HepG2 (cell line): ENCODE data around the gene MPST. TPM values are rescaled to one million over a fixed set of nuclear protein-coding genes. Genes with fewer than 3 reads are reported as not detected.
A peak's percentile ranks its signal among the peaks of the same experiment; 100 is the strongest.

Experiments
- CENPT ChIP-seq: sonication (generic); formaldehyde crosslinking; IDR thresholded peaks from 2 replicates; pipeline ENCODE4 v1.8.0; 2022; ENCODE audit warnings: low read depth, mild to moderate bottlenecking, moderate library complexity, missing genetic modification reagents
- FOXJ3 ChIP-seq: sonication (generic); formaldehyde crosslinking; IDR thresholded peaks from 2 replicates; pipeline ENCODE4 v1.4.0; 2020; ENCODE audit warnings: missing genetic modification reagents, mild to moderate bottlenecking, borderline replicate concordance
- HOXA3 ChIP-seq: sonication (generic); formaldehyde crosslinking; IDR thresholded peaks from 2 replicates; pipeline ENCODE4 v1.5.0; 2020; ENCODE audit warnings: missing genetic modification reagents
- KDM4B ChIP-seq: sonication (generic); formaldehyde crosslinking; IDR thresholded peaks from 2 replicates; pipeline ENCODE4 v1.4.0; 2020; ENCODE audit warnings: missing genetic modification reagents
- MED8 ChIP-seq: sonication (generic); formaldehyde crosslinking; IDR thresholded peaks from 2 replicates; pipeline ENCODE4 v1.8.1; 2023; ENCODE audit warnings: mild to moderate bottlenecking, missing genetic modification reagents; ENCODE audit not compliant: insufficient replicate concordance
- MTA1 ChIP-seq: sonication (generic); formaldehyde crosslinking; IDR thresholded peaks from 2 replicates; pipeline ENCODE4 v1.4.0; 2020; ENCODE audit warnings: missing genetic modification reagents, mild to moderate bottlenecking, borderline replicate concordance
- NCOA2 ChIP-seq: sonication (generic); formaldehyde crosslinking; IDR thresholded peaks from 2 replicates; pipeline ENCODE4 v1.8.0; 2022; ENCODE audit warnings: inconsistent platforms
- NFE2L2 ChIP-seq: fragments of 150-350 bp; IDR thresholded peaks from 2 replicates; pipeline ENCODE4 v1.6.1; 2014; ENCODE audit warnings: low read length
- NFIB ChIP-seq: sonication (generic); formaldehyde crosslinking; IDR thresholded peaks from 2 replicates; pipeline ENCODE4 v1.9.0; 2021; ENCODE audit warnings: missing genetic modification reagents, mild to moderate bottlenecking, borderline replicate concordance
- NFIC ChIP-seq: IDR thresholded peaks from 2 replicates; pipeline ENCODE4 v1.6.1; 2012; ENCODE audit warnings: mild to moderate bottlenecking, low read length, inconsistent platforms
- NR1H2 ChIP-seq: sonication (generic); formaldehyde crosslinking; IDR thresholded peaks from 2 replicates; pipeline ENCODE4 v1.8.1; 2022; ENCODE audit warnings: low read depth, missing genetic modification reagents, borderline replicate concordance
- PHB2 ChIP-seq: fragments of 450-650 bp; IDR thresholded peaks from 2 replicates; pipeline ENCODE4 v1.6.1; 2018; ENCODE audit not compliant: partially characterized antibody
- PHF21A ChIP-seq: sonication (generic); formaldehyde crosslinking; IDR thresholded peaks from 2 replicates; pipeline ENCODE4 v1.5.0; 2020; ENCODE audit warnings: mild to moderate bottlenecking, missing genetic modification reagents
- RORA ChIP-seq: sonication (generic); formaldehyde crosslinking; IDR thresholded peaks from 2 replicates; pipeline ENCODE4 v1.5.0; 2020; ENCODE audit warnings: mild to moderate bottlenecking, missing genetic modification reagents, moderate library complexity
- RXRA ChIP-seq: sonication (generic); formaldehyde crosslinking; IDR thresholded peaks from 2 replicates; pipeline ENCODE4 v1.5.1; 2020; ENCODE audit warnings: missing genetic modification reagents
- SMARCE1 ChIP-seq: fragments of 450-650 bp; IDR thresholded peaks from 2 replicates; pipeline ENCODE4 v1.6.1; 2017; ENCODE audit warnings: borderline replicate concordance
- SOX13 ChIP-seq, 3 experiments: fragments of 450-650 bp in 1 of 3; sonication (generic) in 1 of 3; formaldehyde crosslinking in 1 of 3; IDR thresholded peaks in 2 of 3; conservative IDR thresholded peaks in 1 of 3; 2 replicates each; pipeline versions ENCODE4 v1.5.0 to v1.6.1; 2016 to 2020; ENCODE audit warnings: antibody characterized with exemption in 1 of 3, mild to moderate bottlenecking in 1 of 3, missing compliant biosample characterization in 1 of 3, missing genetic modification reagents in 1 of 3, moderate library complexity in 1 of 3
- U2AF2 ChIP-seq: fragments of 200-400 bp; formaldehyde crosslinking; IDR thresholded peaks from 2 replicates; pipeline ENCODE4 v1.6.1; 2017; ENCODE audit warnings: low read depth, mild to moderate bottlenecking, low read length
- XRCC5 ChIP-seq: fragments of 200-400 bp; formaldehyde crosslinking; optimal IDR thresholded peaks from 2 replicates; pipeline ENCODE3; 2017; ENCODE audit warnings: mild to moderate bottlenecking, low read length
- ZBTB21 ChIP-seq: sonication (generic); formaldehyde crosslinking; IDR thresholded peaks from 2 replicates; pipeline ENCODE4 v1.4.0; 2020; ENCODE audit warnings: missing genetic modification reagents
- ZNF468 ChIP-seq: sonication (generic); formaldehyde crosslinking; IDR thresholded peaks from 2 replicates; pipeline ENCODE4 v1.8.0; 2022; ENCODE audit warnings: mild to moderate bottlenecking, moderate library complexity, missing genetic modification reagents
- ZNF563 ChIP-seq: sonication (generic); formaldehyde crosslinking; IDR thresholded peaks from 2 replicates; pipeline ENCODE4 v1.8.0; 2022; ENCODE audit warnings: mild to moderate bottlenecking, moderate library complexity, missing genetic modification reagents
- ZNF772 ChIP-seq: sonication (generic); formaldehyde crosslinking; IDR thresholded peaks from 2 replicates; pipeline ENCODE4 v1.5.0; 2020; ENCODE audit warnings: mild to moderate bottlenecking, missing genetic modification reagents
- polyA plus RNA-seq, 8 experiments: library from polyadenylated mRNA; depleted of rRNA in 3 of 8; stranded (reverse) in 7 of 8; unstranded in 1 of 8; fragments of >200 nt; fragmentation: Illumina TruSeq in 4 of 8; extraction: Trizol in 4 of 8; gene quantifications; 2 replicates each; pipeline versions ENCODE4 v1.2.1 to v1.2.3, GENCODE V29; 2011 to 2016; ENCODE audit warnings: low read depth in 4 of 8, missing spikeins in 1 of 8, mixed read lengths in 1 of 8; ENCODE audit not compliant: insufficient read depth in 1 of 8
- total RNA-seq, 5 experiments: library from RNA; depleted of rRNA; stranded (reverse); fragments of >200 nt; fragmentation: Illumina TruSeq; extraction: Trizol; gene quantifications; 2 replicates each; pipeline ENCODE4 v1.2.3, GENCODE V29; 2016; ENCODE audit warnings: low read depth in 1 of 5
- TF ChIP-seq, protein P1 (sequence below): sonication (generic); formaldehyde crosslinking; IDR thresholded peaks from 2 replicates; pipeline ENCODE4 v1.4.0; 2020; ENCODE audit warnings: missing genetic modification reagents
- TF ChIP-seq, protein P2 (sequence below): sonication (generic); formaldehyde crosslinking; IDR thresholded peaks from 2 replicates; pipeline ENCODE4 v1.4.0; 2020; ENCODE audit warnings: missing genetic modification reagents; ENCODE audit errors: not compliant biosample characterization
- TF ChIP-seq, protein P3 (sequence below): sonication (generic); formaldehyde crosslinking; IDR thresholded peaks from 2 replicates; pipeline ENCODE4 v1.5.0; 2020; ENCODE audit warnings: mild to moderate bottlenecking, missing genetic modification reagents

MPST gene
- total and polyA plus RNA-seq, 2 of the 13 experiments (the other 11 are each of a cell fraction or from before 2014, with no cell fraction given), result 133 to 141 TPM

DNA sequence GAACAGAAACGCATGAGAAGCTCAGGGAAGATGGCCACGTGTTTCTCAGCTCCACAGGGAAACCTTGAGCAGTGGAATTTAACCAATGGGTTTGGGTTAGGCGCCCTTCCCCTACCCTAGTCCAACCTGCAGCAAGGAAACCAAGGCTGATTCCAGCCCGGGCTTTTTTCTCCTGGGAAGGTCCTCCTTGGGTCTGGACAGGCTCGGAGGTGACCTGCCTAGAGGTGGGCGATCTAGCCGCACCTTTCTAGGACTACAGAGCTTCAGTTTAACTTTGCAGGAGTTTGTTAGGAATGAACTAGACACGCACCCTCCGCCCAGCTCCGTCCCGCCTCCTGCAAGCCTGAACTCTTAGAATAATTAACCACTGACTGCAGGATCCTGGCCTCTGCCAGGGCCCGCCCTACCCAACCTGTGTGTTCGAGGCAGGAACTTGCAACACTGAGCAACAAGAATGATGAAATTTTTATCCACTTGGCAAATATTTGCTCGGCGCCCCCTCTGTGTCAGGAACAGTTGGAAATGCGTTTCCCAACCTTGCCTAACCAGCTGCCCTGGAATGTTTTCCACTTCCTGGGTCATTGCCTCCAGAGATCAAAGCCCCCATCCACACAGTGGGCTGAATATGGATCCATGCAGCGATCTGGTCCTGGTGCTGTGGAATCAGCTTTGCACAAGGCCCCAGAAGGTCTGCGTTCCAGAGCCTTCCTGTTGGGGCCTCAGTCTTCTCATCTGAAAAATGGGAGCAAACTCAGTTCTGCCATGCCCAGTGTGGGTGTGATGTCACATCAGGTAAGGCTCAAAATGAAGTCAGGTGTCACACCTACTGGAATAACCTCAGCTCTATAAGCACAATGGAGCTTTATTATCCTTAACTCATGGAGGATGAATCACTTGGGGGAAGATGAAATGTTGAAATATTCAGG lies 13.3 kb downstream of the MPST start (continued):
- TF ChIP-seq NR1H2 (CRISPR knock-in tag) (peak; percentile 84; the same call in 1 of the 2 replicates), RXRA (peak; percentile 99), MED8 (CRISPR knock-in tag) (peak; percentile 100), KDM4B (CRISPR knock-in tag) (peak; percentile 87), SOX13 (IDR thresholded peaks at IDR 0.05) (peak; percentile 91), SOX13 (CRISPR knock-in tag; conservative IDR thresholded peaks at IDR 0.05 in 1 of 2, IDR thresholded peaks at IDR 0.05 in 1 of 2) (peak in 1 of 2 experiments; percentile 88; a peak in 2 of 4 replicates), ZNF468 (CRISPR knock-in tag) (no peak), MTA1 (peak; percentile 87), PHB2 (no peak), XRCC5 (no peak), RORA (peak; percentile 96; the same call in 1 of the 2 replicates), NFE2L2 (no peak; the same call in 1 of the 2 replicates), FOXJ3 (CRISPR knock-in tag) (peak; percentile 99), PHF21A (CRISPR knock-in tag) (peak; percentile 99), NFIC (peak; percentile 89), SMARCE1 (no peak), HOXA3 (CRISPR knock-in tag) (peak; percentile 95), ZBTB21 (CRISPR knock-in tag) (peak; percentile 66; the same call in 1 of the 2 replicates), U2AF2 (no peak), NCOA2 (CRISPR knock-in tag) (peak; percentile 100), NFIB (CRISPR knock-in tag) (no peak), ZNF772 (CRISPR knock-in tag) (peak; percentile 80; the same call in 1 of the 2 replicates), ZNF563 (CRISPR knock-in tag) (peak; percentile 64; the same call in 1 of the 2 replicates), CENPT (CRISPR knock-in tag) (0 out of 2 replicates have a peak, but pooled peaks have one; percentile 43)
- TF ChIP-seq, protein P1, sequence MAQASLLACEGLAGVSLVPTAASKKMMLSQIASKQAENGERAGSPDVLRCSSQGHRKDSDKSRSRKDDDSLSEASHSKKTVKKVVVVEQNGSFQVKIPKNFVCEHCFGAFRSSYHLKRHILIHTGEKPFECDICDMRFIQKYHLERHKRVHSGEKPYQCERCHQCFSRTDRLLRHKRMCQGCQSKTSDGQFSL (CRISPR knock-in tag), result 0 out of 2 replicates have a peak, but pooled peaks have one; percentile 8
- TF ChIP-seq, protein P2, sequence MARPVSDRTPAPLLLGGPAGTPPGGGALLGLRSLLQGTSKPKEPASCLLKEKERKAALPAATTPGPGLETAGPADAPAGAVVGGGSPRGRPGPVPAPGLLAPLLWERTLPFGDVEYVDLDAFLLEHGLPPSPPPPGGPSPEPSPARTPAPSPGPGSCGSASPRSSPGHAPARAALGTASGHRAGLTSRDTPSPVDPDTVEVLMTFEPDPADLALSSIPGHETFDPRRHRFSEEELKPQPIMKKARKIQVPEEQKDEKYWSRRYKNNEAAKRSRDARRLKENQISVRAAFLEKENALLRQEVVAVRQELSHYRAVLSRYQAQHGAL (CRISPR knock-in tag), result no peak
- TF ChIP-seq, protein P3, sequence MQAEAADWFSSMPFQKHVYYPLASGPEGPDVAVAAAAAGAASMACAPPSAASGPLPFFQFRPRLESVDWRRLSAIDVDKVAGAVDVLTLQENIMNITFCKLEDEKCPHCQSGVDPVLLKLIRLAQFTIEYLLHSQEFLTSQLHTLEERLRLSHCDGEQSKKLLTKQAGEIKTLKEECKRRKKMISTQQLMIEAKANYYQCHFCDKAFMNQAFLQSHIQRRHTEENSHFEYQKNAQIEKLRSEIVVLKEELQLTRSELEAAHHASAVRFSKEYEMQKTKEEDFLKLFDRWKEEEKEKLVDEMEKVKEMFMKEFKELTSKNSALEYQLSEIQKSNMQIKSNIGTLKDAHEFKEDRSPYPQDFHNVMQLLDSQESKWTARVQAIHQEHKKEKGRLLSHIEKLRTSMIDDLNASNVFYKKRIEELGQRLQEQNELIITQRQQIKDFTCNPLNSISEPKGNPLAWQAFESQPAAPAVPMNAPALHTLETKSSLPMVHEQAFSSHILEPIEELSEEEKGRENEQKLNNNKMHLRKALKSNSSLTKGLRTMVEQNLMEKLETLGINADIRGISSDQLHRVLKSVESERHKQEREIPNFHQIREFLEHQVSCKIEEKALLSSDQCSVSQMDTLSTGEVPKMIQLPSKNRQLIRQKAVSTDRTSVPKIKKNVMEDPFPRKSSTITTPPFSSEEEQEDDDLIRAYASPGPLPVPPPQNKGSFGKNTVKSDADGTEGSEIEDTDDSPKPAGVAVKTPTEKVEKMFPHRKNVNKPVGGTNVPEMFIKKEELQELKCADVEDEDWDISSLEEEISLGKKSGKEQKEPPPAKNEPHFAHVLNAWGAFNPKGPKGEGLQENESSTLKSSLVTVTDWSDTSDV, result no peak
